Endothelial cell of hepatic sinusoid (primary cell): ENCODE measurements around the gene C3.

Experiments used
- in situ Hi-C: cut with HindIII; loops from 2 replicates; pipeline ENCODE4 v1.10.0; 2017; ENCODE audit warnings: low sequenced_read_pairs

C3 gene

DNA sequence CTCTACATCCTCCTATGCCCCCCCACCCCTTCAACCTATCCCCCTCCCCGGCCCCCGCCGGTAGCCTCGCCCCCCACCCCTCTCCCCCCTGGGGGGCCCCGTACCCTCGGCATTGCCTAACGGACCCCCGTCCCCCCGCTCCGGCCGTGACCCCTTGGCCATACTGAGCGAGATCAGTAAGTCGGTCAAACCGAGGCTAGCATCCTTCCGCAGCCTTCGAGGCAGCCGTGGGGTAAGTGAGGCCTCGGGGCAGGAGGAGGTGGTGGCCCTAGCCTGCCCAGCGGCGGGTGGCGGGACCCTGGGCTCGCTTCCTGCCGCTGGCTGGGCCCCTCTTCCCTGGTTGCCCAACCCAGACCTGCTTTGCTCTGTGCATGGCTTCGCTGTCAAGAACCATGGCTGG, 25.5 kb upstream of the C3 start:
- in situ Hi-C loops = no loop called here

DNA sequence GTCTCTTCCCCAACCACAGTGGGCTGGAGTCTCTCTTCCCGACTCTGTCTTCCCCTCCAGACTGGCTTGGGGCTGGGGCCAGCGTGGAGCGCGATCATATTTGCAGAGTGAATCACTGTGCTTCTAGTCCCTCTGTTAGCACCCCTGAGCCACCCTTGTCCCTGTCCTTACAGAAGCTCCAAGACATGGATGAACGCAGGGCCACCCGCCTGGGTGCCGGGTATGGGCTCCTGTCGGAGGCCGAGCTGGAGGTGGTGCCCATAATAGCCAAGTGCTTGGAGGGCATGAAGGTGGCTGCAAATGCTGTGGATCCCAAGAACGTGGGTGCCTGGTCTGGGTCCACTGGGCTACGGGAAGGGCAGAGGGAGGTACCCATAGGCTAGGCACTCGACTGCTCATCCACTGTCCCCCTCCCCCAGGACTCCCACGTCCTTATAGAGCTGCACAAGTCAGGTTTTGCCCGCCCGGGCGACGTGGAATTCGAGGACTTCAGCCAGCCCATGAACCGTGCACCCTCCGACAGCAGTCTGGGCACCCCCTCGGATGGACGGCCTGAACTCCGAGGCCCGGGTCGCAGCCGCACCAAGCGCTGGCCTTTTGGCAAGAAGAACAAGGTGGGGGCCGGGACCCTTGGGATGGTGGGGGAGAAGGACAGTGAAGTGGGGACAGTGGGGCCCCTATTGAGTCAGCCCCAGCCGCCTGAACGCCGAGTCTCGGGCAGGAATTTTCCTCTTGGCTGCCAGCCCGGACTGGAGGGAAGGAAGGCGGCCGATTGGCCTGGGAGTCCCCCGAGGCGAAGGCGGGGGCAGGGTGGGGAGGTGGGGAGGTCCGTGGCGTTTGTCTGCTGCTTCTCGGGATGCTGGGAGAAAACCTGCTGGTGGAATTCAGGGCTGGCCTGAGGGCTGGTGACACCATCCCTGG, 24.2 kb upstream of the C3 start:
- in situ Hi-C loops = no loop called here

DNA sequence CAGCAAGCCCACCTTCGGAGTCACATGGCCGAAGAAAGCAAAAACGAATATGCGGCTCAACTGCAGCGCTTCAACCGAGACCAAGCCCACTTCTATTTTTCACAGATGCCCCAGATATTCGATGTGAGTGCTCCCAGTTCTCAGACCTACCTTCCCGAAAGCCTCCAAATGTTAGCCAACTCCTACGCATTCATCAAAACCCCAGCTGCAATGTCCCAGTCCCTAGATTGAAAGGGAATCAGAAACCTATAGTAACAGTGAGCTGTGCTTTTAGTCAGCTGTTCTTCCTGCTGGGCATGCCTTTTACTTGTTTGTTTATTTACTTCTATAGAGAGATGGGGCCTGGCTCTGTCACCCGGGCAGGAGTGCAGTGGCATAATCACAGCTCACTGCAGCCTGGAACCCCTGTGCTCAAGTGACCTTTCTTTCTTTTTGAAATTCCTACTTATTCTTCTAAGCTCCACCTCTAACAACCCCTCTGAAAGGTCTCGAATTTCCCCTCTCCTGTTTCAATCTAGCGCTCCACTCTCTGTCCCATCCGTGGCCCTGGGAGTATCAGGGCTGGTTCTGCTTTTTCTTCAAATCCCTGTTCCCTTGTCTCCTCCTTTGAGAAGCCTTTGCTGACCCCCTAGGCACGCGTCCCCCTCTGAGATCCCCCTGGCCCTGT, 23.4 kb upstream of the C3 start:
- in situ Hi-C loops = no loop called here

DNA sequence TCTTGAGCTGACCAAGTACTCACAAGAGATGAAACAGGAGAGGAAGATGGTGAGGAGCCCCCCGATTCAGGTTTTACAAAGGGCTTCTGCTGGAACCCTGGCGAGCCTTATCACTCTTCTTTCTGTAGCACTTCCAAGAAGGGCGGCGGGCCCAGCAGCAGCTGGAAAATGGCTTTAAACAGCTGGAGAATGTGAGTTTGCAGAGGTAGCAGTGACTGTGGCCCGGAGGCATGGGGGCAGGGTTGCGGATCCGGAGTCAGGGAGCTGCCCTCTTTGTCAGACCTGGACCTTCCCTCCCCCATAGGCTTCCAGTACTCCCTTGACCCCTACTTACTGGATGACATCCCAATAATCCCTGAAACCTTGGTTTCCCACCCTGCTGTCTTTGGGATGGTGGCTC, 22.6 kb upstream of the C3 start:
- in situ Hi-C loops = no loop called here

DNA sequence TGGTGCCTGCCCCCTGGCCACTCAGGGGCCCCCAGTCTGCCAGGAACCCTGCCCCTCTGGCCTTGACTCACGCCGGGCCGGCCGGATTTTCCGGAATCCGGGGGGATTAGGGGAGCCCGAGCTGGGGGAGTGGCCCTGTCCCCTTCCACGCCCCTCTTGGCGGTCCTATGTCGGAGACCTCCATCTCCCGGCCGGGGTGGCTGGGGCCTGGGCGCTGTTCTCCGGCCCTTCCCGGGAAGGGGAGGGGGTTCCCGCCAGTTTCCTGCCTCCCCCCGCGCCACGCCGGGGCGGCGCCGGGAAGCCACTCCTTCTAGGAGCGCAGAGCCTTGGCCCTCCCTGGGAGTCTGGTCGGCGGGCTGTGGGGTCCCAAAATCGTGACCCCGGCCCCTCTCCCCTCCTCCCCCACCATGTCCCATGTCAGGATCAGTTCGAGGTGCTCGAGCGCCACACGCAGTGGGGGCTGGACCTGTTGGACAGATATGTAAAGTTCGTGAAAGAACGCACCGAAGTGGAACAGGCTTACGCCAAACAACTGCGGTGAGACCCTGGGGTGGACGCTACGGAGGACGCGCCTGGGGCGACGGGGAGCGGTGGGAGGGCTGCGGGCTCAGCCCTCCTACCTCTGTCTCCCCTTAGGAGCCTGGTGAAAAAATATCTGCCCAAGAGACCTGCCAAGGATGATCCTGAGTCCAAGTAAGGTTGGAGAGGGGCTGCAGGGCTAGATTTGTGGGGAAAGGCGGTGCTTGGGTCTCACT, 20.3 kb upstream of the C3 start:
- in situ Hi-C loops = no loop called here

DNA sequence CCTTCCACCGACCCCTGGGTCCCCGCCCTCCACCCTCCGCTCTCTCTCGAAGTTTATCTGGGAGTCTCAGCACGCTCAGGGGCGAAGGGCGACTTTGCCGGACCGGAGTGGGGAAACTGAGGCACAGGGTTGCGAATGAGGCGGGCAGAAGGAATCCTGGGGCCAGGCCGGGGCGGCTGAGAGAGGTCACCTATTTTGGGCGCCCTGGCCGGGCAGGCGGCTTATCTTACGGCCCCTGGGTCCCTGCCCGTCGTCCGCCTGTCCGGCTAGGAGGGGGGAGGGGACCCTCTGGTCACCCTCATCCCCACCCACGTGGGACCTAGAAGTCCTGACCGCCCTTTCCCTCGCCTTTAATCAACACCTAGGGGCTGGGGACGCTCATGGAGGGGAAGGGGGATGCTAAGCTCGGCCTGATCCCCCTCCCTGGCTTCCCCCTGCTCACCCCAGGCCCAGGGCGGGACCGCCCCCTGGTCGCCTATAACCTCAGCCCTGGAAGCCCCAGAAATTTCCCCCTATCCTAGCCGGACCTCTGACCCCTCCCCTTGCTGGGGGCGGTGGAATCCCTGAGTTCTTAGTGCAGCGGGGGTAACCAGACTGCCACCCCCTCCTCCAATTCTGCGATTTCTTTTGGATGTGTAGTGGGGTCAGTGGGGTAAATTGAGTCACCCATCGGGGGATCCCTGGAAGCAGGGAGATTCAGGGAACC, 19.6 kb upstream of the C3 start:
- in situ Hi-C loops = no loop called here

DNA sequence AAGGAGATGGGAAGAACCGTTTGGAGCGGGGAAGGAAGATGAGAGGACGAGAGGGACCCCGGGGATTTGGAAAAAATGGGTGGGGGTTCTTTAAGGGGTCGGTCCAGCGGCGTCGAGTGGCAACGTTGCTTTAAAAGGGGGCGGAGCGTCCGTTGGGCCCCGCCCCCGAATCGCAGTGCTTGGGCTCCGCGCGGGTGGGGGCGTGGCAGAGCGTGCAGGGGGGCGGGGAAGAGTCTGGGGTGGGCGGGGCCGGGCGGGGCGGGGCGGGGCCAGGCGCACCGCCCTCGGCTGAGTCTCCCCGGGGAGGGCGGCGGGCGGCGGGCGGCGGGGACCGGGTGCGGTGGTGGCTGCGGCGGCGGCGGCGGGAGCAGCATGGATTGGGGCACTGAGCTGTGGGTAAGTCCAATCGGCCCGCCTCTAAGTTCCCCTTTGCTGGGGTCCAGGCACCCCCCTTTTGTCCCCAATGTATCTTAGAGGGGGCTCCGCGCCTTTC, 19.0 kb upstream of the C3 start, which contains the start of gene TRIP10:
Gene TRIP10 (plus strand): TSS at position 291 of the 493 bp plus-strand sequence. CDS start 82 bp downstream, at position 373.
- in situ Hi-C loops = no loop called here

DNA sequence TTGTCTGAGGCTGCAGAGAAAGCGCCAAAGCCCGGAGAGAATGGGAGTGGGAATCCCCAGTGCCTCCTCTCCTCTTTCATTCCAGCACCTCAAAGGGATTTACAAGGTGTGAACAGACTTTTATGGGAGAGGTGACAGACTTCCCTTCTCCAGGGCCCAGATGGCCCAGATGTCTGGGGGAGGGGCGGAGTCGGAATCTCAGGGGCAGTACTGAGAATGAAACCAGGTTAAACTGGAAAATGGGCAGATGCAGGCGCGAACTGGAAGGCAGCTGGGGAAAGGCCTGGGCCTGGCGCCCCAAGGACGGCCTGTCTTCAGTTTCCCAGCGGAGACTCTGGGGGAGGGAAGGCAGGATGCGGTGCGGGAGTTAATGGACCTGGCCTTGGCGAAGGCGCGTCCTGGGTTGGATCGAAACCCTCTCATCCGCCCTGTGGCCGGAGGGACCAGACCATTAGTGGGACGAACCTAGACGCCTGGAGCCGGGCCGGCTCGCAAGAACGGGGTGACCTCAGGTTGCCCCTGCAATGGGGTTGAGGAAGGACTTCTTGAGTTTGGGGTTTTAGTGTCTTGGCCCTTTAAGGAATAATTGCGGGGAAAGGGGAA, 18.4 kb upstream of the C3 start:
- in situ Hi-C loops = no loop called here

DNA sequence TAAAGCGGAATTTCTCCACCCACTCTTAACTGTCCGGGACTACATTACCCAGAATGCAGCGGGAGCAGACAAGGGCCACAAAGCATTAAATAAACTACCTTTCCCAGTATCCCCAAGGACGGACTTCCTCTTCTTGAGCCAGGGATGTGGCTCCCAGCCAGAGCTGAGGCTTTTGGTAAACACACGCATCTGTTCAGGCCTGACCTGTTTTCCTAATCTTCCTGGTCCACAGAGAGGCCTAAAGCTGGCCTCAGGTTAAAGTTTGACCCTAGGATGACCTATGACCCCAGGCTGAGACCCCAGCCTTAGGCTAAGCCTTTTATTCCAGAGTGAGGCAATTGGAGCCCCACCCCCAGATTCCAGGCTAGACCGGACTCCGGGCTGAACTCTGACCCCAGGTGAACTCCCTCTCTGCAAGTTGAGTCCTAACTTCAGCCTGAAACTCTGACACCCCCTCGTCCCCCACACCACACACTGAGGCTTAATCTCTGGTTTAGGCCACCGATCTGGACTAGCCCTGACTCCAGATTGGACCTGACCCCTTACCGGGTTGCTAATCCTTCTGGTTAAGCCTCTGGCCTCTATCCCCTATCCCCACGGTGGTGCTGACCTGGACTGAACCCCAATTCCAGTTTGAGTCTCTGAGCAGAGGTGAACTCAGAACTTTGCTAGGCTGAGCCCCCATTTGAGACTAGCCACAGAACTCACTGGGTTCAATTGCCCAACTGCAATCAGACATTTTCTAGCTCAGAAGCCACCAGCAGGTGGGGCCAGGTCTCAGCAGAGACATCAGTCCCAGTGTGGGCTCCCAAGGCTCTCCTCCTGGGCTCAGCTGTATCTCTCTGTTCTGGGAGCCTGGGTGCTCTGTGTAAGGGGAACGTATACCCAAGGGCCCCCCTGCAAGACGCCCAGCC, 17.7 kb upstream of the C3 start:
- in situ Hi-C loops = no loop called here

DNA sequence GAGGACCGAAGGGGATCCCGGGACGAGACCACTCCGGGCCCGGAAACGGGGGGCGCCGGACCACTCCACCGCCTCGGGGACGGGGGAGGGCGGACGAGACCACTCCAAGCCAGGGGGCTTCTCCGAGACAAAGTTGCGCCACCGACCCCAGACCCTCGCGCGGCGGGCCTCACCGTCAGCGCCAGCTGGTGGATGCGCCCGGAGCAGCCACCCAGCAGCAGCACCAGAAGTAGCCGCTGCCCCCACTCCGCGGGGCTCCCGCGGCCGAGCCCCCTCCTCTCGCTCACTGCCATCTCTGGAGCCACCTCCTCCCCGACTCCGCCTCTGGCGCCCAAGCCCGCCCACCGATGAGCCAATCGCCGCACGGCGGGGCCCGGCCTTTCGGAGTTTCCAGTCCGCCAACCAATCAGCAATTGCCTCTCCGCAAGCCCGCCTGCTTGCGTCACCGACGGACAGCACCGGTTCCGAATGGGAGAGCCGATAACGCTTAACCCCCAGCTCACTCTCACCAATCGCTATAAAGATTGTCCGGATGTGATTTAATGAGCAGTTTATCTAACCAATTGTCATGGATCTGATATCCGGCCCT, 16.9 kb upstream of the C3 start, which contains the start of gene GPR108:
Gene GPR108 (minus strand): TSS at position 297 of the 589 bp plus-strand sequence. CDS start 4 bp downstream, at position 293.
- in situ Hi-C loops = no loop called here

DNA sequence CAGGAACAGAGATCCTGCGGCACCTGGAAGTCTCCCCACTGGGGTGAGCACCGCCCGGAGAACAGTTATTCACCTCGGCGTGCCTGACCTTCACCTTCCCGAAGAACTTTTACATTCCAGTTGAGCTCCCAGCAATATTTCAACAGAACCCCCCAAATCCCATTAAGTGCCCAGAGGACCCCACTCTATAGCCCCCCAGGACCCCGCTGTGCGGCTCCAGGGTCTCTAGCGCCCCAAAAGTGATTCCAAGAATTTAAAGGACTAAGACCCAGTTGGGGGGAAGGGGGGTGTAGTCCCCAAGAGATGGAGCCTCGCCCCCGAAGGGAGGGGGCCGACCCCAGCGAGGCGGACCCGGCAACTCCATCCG, 16.4 kb upstream of the C3 start:
- in situ Hi-C loops = no loop called here

DNA sequence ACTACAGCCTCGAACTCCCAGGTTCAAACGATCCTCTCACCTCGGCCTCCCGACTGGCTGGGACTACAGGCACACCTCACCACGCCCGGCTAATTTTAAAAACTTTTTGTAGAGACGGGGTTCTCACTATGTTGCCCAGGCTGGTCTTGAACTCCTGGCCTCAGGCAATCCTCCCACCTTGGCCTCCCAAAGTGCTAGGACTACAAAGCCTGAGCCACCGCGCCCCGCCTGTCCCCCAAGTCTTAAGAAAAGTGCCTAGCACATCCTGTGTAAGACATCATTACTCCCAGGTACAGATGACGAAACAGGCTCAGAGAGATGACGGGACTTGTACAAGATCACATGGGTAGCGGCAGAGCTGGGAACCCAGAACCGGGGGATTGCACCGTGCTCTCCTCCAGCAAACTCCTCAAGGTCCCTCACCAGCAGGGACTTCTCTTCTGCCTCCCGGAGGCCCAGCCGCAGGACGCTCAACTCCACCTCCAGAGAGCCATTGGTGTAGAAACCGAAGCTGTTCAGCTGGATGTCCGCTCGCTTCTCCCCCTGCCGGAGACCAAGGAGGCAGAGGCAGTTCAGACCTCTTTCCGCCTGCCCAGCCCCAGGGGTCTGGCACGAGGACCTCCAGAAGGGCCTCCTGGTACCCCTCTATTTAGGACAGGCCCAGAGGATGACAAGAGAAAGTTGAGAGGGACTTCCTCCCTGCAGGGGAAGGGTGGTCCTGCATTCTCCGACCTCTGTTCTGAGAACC, 15.9 kb upstream of the C3 start:
- in situ Hi-C loops = no loop called here

DNA sequence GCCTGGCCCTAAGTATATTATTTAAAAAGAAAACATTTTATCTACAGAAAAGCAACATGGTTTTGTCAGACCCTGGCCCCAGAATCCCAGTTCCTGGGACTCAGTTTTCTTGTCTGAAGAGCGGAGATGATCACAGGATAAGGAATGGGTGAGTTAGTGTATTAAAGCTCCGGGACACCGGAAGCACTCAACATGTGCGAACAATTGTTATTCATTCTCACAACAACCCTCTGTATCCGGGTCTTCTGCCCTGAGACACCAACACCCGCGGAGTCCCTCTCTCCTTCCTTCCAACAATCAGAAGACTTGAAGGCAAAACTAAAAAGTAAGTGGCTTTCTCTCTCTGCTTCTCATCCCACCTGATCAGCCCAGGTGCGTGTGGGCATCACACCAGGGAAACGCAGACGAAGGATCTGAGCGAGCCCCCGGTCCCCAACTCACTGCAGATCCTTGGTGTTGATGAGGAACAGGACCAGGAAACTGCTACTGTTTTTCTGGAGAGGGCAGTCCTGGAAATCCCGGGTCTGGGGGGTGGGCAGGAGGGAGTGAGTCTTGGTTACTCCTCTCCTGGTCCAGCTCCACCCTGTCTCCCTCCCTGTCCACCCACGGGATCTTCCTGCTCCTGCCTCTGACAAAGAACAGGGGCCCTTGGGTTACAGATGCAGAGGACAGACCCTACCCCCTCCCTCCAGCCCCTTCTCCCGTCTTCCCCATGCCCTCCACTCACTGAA, 14.9 kb upstream of the C3 start:
- in situ Hi-C loops = no loop called here

DNA sequence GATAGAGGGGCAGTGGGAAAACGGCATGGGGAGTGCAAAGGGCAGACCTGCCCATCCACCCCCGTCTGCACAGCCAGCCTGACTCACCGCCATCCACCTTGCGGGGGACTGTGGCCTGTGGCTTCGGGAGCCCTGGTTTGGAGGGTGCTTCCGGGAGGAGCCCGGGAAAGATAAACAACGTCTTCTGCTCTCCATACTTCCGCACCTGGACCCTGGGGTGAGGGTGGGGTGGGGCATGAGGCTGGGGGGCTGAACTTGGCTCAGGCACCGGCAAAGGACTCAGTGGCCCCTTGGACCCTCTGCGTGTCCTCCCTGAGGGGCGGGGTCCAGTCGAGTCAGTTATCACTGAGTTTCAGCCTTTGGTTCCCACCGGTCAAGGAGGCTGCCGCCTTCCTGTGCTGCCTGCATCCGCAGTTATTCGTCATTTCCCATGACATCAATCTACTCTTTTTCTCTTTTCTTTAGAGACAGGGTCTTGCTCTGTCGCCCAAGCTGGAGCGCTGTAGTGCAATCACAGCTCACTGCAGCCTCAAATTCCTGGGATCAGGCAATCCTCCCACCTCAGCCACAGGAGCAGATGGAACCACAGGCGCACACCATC, 13.7 kb upstream of the C3 start:
- in situ Hi-C loops = no loop called here

DNA sequence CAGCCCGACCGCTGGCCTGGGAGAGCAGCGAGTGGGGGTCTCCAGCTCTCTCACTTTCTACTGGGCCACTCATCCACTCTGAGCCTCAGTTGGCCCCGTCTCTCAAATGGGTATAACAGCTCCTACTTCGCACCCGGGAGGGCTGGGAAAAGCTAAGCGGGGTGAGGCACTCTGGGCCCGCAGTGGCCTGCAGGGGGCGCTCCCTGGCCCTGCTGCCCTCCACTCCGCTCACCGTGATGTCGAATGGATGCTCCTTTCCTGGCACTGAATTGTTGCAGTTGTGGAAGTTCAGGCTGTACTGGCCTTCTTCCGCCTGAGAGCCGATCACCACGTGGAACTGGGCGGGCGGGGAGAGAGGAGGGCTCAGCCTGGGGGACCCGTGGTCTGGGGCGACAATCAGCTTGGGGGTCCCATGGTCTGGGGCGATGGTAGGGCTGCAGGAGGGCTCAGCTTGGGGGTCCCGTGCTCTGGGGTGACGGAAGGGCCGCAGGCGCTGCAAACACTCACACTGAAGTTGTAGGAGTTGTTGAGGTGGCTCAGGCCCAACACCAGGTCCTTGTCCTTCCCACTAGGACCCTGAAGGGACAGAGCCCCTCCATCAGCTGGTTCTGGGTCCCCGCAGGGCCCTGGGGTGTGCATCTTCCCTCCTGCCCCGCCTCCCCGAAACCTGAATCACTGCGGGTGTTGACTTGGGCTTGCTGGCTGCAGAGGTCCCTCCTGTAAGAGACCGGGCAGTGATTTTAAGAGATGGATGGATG, 13.1 kb upstream of the C3 start:
- in situ Hi-C loops = no loop called here

DNA sequence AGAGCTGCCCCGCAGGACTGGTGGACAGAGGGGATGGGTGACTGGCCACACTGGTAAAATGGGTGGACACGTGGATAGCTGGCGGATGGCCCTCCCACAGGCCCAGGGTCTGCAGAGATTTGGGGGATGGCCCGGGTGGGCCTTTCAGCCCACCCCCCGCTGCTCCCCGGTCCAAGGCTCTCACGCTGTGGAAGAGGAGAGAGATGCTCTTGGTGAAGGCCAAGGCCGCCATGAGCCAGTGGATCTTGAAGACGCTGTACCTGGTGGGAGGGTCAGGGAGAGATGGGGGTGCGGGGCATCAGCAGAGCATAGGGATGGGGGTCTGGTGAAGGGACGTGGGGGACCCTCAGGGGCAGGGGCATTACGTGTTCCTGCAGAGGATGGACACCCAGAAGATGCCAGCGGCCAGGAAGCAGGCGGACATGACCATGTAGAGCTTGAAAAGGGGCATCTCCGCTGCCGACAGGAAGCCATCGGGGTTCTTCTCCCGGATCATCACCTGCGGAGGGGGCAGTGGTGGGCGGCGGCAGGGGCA, 12.4 kb upstream of the C3 start:
- in situ Hi-C loops = no loop called here
